Activated naive CD8-positive, alpha-beta T cell treated with anti-CD3 and anti-CD28 coated beads, Interleukin-2, amount 50 U/mL, for 24 hours (primary cell): ENCODE measurements around the gene HOXC12.

Source experiments
- ATAC-seq: fragments of 150-1000 bp; cut with Tn5 transposase; one replicate; pipeline ENCODE4 v1.10.0; 2021
- DNase-seq: peaks from one replicate; pipeline ENCODE4 v3.0.0; 2021
- H3K27ac Mint-ChIP-seq: one replicate; pipeline ENCODE4 v1.8.0; 2021; ENCODE audit warnings: mild to moderate bottlenecking, mixed read lengths
- H3K27me3 Mint-ChIP-seq: one replicate; pipeline ENCODE4 v1.8.0; 2021; ENCODE audit warnings: mixed read lengths
- H3K36me3 Mint-ChIP-seq: one replicate; pipeline ENCODE4 v1.8.0; 2021; ENCODE audit warnings: low read depth, mixed read lengths
- H3K4me1 Mint-ChIP-seq: one replicate; pipeline ENCODE4 v1.8.0; 2021; ENCODE audit warnings: mixed read lengths
- H3K4me3 Mint-ChIP-seq: one replicate; pipeline ENCODE4 v1.8.0; 2021; ENCODE audit warnings: mild to moderate bottlenecking, moderate library complexity, mixed read lengths
- H3K9me3 Mint-ChIP-seq: one replicate; pipeline ENCODE4 v1.8.0; 2021; ENCODE audit warnings: mixed read lengths

The HOXC12 gene

GRCh38 chr12:53971129-53971528 is 16.4 kb downstream of the HOXC12 start:
- Mint-ChIP-seq H3K4me1 (peaks cover 20% of the 10 kb centered on the region), H3K27me3 (peaks cover 91% of the 10 kb centered on the region), H3K9me3 (no peaks in the 10 kb centered on the region), H3K36me3 (peaks cover 3% of the 10 kb centered on the region), H3K4me3 (no peak overlapping the region), H3K27ac (no peak overlapping the region)
- ATAC-seq, result no peak
- no peak for DNase-seq

- no peaks in the 10 kb centered on the region for H3K9me3 Mint-ChIP-seq
- peaks cover 90% of the 10 kb centered on the region for H3K27me3 Mint-ChIP-seq
- H3K36me3 Mint-ChIP-seq, result peaks cover 3% of the 10 kb centered on the region
- no peak for DNase-seq
- no peak overlapping the region for H3K4me3 Mint-ChIP-seq
- no peak for ATAC-seq
- no peak overlapping the region for H3K27ac Mint-ChIP-seq
- peaks cover 14% of the 10 kb centered on the region for H3K4me1 Mint-ChIP-seq
These were observed 17.0 kb downstream of the HOXC12 start for GRCh38 chr12:53971686-53972085.

- ATAC-seq (no peak), DNase-seq (no peak)
- H3K4me3 Mint-ChIP-seq, result no peak overlapping the region
- peaks cover 90% of the 10 kb centered on the region for H3K27me3 Mint-ChIP-seq
- peaks cover 14% of the 10 kb centered on the region for H3K4me1 Mint-ChIP-seq
- no peak overlapping the region for H3K27ac Mint-ChIP-seq
- no peaks in the 10 kb centered on the region for H3K9me3 Mint-ChIP-seq
- H3K36me3 Mint-ChIP-seq, result peaks cover 3% of the 10 kb centered on the region
These were observed 17.5 kb downstream of the HOXC12 start for GRCh38 chr12:53972152-53972702.

DNA sequence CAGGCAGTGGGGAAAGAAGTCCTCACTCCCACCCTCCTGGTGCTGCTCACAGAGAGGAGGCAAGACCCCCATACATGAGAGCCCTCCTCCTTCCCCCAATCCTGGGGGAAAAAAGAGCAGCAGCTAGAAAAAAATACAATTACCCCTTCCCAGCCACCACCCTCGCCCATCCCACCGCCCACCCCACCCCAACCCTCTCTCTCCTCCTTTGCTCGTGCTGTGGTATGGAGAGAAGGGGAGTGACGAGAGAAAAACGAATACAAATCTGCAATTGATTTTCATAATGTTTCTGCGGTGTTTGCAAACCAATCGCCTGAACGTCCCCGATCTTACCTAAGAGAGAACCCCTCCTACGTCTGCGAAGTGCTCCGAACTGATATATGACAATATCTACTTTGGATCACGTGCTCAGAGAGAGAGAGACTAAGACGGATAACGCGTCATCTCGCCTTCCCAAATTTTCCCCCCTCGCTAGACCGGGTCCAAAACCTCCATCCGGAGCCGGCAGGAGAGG is 18.1 kb downstream of the HOXC12 start, which contains the start of gene HOXC11:
Gene HOXC11, plus strand, starts transcription at position 405 of the 514 bp plus-strand sequence. CDS start 116 bp downstream, outside the sequence.
- no peak for ATAC-seq
- peaks cover 3% of the 10 kb centered on the region for H3K36me3 Mint-ChIP-seq
- peak within 1 kb of the TSS; percentile 53 for H3K4me3 Mint-ChIP-seq
- H3K9me3 Mint-ChIP-seq, result no peaks in the 10 kb centered on the region
- H3K4me1 Mint-ChIP-seq, result peaks cover 14% of the 10 kb centered on the region
- H3K27me3 Mint-ChIP-seq, result peaks cover 88% of the 10 kb centered on the region
- no peak within 1 kb of the TSS for H3K27ac Mint-ChIP-seq
- DNase-seq, result no peak

GRCh38 chr12:53973236-53974042 is 18.7 kb downstream of the HOXC12 start:
- peaks cover 3% of the 10 kb centered on the region for H3K36me3 Mint-ChIP-seq
- no peaks in the 10 kb centered on the region for H3K9me3 Mint-ChIP-seq
- peaks cover 88% of the 10 kb centered on the region for H3K27me3 Mint-ChIP-seq
- peaks cover 14% of the 10 kb centered on the region for H3K4me1 Mint-ChIP-seq
- no peak for DNase-seq
- H3K27ac Mint-ChIP-seq, result no peak overlapping the region
- peak overlapping the region; percentile 53 for H3K4me3 Mint-ChIP-seq
- no peak for ATAC-seq

- Mint-ChIP-seq H3K4me3 (peak within 1 kb of the TSS; percentile 50), H3K27ac (peak within 1 kb of the TSS; percentile 49), H3K9me3 (no peaks in the 10 kb centered on the region), H3K36me3 (peaks cover 3% of the 10 kb centered on the region), H3K27me3 (peaks cover 88% of the 10 kb centered on the region), H3K4me1 (peaks cover 14% of the 10 kb centered on the region)
- DNase-seq (no peak), ATAC-seq (no peak)
These were observed 19.7 kb downstream of the HOXC12 start, which contains the start of gene HOTAIR for GRCh38 chr12:53974084-53975063. TSS of gene HOTAIR (minus strand) at chr12:53974954.

GRCh38 chr12:53975064-53975471 is 20.4 kb downstream of the HOXC12 start:
- Mint-ChIP-seq H3K27ac (no peak overlapping the region), H3K4me3 (peak overlapping the region; percentile 50), H3K36me3 (peaks cover 3% of the 10 kb centered on the region), H3K9me3 (no peaks in the 10 kb centered on the region), H3K27me3 (peaks cover 88% of the 10 kb centered on the region), H3K4me1 (peaks cover 14% of the 10 kb centered on the region)
- ATAC-seq (no peak), DNase-seq (no peak)

- ATAC-seq, result no peak
- DNase-seq, result no peak
- Mint-ChIP-seq H3K27ac (peak overlapping the region; percentile 49), H3K9me3 (no peaks in the 10 kb centered on the region), H3K4me3 (peak overlapping the region; percentile 50), H3K36me3 (peaks cover 3% of the 10 kb centered on the region), H3K4me1 (peaks cover 14% of the 10 kb centered on the region), H3K27me3 (peaks cover 88% of the 10 kb centered on the region)
These were observed 20.9 kb downstream of the HOXC12 start for GRCh38 chr12:53975479-53976152.

GRCh38 chr12:53976172-53976822 is 21.6 kb downstream of the HOXC12 start:
- peaks cover 14% of the 10 kb centered on the region for H3K4me1 Mint-ChIP-seq
- H3K36me3 Mint-ChIP-seq, result peaks cover 3% of the 10 kb centered on the region
- DNase-seq (no peak), ATAC-seq (no peak)
- H3K9me3 Mint-ChIP-seq, result no peaks in the 10 kb centered on the region
- no peak overlapping the region for H3K27ac Mint-ChIP-seq
- H3K27me3 Mint-ChIP-seq, result peaks cover 88% of the 10 kb centered on the region
- no peak overlapping the region for H3K4me3 Mint-ChIP-seq

GRCh38 chr12:53976823-53977595 is 22.3 kb downstream of the HOXC12 start:
- H3K27ac Mint-ChIP-seq, result no peak overlapping the region

DNA sequence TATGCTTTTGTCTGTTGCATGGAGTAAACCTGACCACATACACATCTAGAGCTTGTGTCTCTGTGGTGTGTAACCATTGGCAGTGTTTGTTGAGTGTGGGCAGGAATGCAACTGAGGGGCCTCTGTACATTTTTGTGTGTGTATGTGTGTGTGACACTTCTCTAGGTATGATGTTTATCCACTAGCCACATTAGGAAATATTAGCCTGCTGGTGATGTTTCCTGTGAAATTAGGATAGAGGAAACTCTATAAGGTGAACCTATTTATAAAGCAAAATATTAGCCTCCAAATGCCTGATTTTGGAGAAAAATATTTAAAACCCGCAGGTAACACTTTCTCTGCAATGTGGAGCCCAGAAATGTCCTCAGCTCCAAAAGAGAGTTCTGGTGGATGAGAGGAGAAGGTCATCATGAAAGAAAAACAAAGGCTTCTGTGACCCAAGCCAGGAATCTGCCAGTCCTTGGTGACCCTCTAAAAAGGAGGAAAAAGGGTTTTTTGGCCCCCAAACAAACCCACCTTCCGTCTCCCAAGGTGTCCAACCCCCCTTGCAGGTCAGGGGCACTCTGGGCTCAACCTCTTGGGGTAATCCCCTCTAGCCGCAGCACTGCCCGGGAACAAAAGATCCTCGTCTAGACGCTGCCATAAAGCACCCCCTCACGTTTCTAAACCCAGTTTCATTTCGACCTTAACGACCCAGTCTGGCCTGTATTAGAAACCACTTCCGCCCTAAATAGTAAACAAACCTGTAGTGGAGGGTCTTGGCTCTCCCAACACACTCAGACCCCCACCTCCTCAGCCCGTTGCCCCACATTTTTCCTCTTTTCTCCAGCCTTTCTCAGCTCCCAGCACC is 23.1 kb downstream of the HOXC12 start:
- no peak overlapping the region for H3K27ac Mint-ChIP-seq
- ATAC-seq (no peak), DNase-seq (no peak)
- H3K27me3 Mint-ChIP-seq, result peaks cover 88% of the 10 kb centered on the region
- peaks cover 3% of the 10 kb centered on the region for H3K36me3 Mint-ChIP-seq
- no peak overlapping the region for H3K4me3 Mint-ChIP-seq
- H3K4me1 Mint-ChIP-seq, result peaks cover 13% of the 10 kb centered on the region
- H3K9me3 Mint-ChIP-seq, result no peaks in the 10 kb centered on the region

More at GRCh38 chr12:53976823-53977595, 22.3 kb downstream of the HOXC12 start:
- peaks cover 14% of the 10 kb centered on the region for H3K4me1 Mint-ChIP-seq
- DNase-seq, result no peak
- H3K36me3 Mint-ChIP-seq, result peaks cover 3% of the 10 kb centered on the region
- H3K27me3 Mint-ChIP-seq, result peaks cover 88% of the 10 kb centered on the region
- H3K9me3 Mint-ChIP-seq, result no peaks in the 10 kb centered on the region
- H3K4me3 Mint-ChIP-seq, result no peak overlapping the region
- ATAC-seq, result no peak
